GM06990 (cell line): ENCODE measurements around the gene SLC25A38.
"Not testable (repeated sequence)": the region's sequence is repeated elsewhere in the genome, so short reads cannot be mapped to it uniquely, and the experiment has no call there.

ENCODE experiments used
- DNase-seq: peaks from one replicate; pipeline ENCODE4 v3.0.0-alpha.2; 2011; ENCODE audit not compliant: insufficient read length; ENCODE audit errors: extremely low read depth
- H3K27me3 ChIP-seq: replicated peaks from 2 replicates; pipeline ENCODE4 v1.6.0; 2011; ENCODE audit warnings: low read length; ENCODE audit not compliant: control insufficient read depth, insufficient read depth
- H3K36me3 ChIP-seq: 2 replicates; pipeline ENCODE4 v1.5.1; 2011; ENCODE audit warnings: low read length; ENCODE audit not compliant: control insufficient read depth, insufficient read depth
- H3K4me3 ChIP-seq: replicated peaks from 2 replicates; pipeline ENCODE4 v1.5.1; 2011; ENCODE audit warnings: low read depth, mild to moderate bottlenecking, control low read depth, low read length
- TF ChIP-seq, protein P1 (sequence below): IDR thresholded peaks from 2 replicates; pipeline ENCODE4 v1.5.1; 2011; ENCODE audit warnings: low read length, control low read depth, mild to moderate bottlenecking, inconsistent platforms; ENCODE audit not compliant: insufficient read depth, poor library complexity, severe bottlenecking

The SLC25A38 gene

DNA sequence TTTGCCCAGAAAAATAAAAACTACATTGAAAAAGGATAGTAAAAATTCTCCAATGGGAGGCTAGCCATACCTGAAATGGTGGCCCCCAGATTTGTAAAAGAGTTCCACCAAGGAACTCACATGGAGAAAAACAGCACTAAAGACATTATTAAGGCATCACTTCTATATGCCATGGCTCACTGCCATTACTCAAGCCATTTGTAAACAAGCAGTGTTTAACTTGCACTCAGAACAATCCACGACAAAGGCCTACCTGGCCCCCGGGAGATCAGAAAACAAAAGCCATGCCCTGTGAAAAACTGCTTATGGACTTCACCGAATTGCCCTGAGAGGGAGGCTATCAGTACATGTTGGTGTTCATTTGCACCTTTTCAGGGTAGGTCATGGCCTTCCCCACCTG, 34.1 kb upstream of the SLC25A38 start:
- TF ChIP-seq, protein P1, sequence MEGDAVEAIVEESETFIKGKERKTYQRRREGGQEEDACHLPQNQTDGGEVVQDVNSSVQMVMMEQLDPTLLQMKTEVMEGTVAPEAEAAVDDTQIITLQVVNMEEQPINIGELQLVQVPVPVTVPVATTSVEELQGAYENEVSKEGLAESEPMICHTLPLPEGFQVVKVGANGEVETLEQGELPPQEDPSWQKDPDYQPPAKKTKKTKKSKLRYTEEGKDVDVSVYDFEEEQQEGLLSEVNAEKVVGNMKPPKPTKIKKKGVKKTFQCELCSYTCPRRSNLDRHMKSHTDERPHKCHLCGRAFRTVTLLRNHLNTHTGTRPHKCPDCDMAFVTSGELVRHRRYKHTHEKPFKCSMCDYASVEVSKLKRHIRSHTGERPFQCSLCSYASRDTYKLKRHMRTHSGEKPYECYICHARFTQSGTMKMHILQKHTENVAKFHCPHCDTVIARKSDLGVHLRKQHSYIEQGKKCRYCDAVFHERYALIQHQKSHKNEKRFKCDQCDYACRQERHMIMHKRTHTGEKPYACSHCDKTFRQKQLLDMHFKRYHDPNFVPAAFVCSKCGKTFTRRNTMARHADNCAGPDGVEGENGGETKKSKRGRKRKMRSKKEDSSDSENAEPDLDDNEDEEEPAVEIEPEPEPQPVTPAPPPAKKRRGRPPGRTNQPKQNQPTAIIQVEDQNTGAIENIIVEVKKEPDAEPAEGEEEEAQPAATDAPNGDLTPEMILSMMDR, result no peak
- H3K36me3 ChIP-seq, result no peaks in the 10 kb centered on the region
- H3K27me3 ChIP-seq, result no peaks in the 10 kb centered on the region
- no peak overlapping the region for H3K4me3 ChIP-seq
- DNase-seq, result no peak

DNA sequence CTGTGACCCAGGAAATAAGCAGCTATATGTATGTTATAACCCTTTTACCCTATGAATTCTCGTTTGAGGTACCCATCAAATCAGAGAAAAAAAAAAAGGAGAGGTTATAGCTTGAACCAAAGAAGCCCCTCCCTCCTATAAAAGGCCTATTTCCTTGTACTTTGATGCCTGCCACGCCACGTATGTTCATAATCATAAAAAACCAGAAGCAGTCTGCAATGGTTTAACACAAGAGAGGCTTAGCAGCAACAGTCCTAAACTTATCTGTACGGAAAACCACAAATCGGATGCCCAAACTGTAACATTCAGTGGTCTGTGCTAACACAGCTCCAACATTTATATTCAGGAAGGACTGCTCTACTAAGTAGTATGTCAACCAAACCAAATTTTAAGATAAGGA, 32.5 kb upstream of the SLC25A38 start:
- no peaks in the 10 kb centered on the region for H3K27me3 ChIP-seq
- no peaks in the 10 kb centered on the region for H3K36me3 ChIP-seq
- DNase-seq, result no peak
- TF ChIP-seq, protein P1, result no peak
- H3K4me3 ChIP-seq, result no peak overlapping the region

DNA sequence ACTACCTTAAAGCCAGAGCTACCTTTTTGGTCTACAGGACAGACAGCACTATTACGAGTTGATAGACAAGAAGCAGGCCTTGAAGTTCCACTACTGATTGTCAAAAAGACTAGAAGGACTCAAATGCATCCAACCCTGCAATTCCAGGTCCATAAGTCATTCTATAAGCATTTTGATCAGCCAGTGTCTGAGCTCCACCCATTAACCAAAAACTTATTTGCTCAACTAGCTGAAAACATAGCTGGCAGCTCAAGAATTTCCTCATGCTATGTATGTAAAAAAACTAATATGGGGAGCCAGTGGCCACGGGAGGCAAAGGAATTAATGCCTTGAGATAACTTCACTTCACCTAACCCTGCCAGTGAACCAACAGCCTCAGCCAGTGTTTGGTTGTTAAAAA, 32.0 kb upstream of the SLC25A38 start:
- not testable (repeated sequence) for DNase-seq, H3K27me3 ChIP-seq, H3K36me3 ChIP-seq, H3K4me3 ChIP-seq

DNA sequence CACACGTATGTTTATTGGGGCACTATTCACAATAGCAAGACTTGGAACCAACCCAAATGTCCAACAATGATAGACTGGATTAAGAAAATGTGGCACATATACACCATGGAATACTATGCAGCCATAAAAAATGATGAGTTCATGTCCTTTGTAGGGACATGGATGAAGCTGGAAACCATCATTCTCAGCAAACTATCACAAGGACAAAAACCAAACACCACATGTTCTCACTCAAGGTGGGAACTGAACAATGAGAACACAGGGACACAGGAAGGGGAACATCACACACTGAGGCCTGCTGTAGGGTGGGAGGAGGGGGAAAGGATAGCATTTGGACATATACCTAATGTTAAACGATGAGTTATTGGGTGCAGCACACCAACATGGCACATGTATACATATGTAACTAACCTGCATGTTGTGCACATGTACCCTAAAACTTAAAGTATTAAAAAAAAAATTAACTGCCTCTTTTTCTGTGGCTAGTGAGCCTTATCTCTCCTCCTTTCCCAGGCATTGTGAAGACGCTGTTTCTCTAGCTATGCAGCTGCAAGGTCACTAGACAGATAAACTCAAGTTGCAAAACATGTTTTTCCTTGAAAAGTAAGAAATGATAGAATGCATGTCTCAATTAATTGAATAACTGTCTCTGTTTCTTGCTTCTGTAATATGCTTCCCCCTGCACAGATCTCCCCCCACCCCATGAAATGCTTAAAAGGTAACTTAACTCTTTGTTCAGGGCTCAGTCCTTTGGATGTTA, 29.8 kb upstream of the SLC25A38 start:
- H3K27me3 ChIP-seq, DNase-seq, H3K4me3 ChIP-seq, H3K36me3 ChIP-seq: not testable (repeated sequence)

DNA sequence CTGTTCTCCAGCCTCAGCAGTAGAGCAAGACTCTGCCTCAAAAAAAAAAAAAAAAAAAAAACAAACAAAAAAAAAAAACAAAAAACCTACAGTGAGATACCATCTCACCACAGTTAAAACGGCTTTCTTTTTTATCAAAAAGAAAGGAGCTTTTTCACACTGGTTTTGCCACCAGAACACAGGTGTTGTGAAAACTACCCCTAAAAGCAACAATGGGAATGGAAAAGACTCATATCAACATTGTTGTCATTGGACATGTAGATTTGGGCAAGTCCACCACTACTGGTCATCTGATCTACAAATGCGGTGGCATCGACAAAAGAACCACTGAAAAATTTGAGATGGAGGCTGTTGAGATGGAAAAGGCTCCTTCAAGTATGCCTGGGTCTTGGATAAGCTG, 24.8 kb upstream of the SLC25A38 start:
- H3K27me3 ChIP-seq, result no peaks in the 10 kb centered on the region
- no peaks in the 10 kb centered on the region for H3K36me3 ChIP-seq
- H3K4me3 ChIP-seq, result no peak overlapping the region
- DNase-seq, result no peak
- TF ChIP-seq, protein P1, result no peak

DNA sequence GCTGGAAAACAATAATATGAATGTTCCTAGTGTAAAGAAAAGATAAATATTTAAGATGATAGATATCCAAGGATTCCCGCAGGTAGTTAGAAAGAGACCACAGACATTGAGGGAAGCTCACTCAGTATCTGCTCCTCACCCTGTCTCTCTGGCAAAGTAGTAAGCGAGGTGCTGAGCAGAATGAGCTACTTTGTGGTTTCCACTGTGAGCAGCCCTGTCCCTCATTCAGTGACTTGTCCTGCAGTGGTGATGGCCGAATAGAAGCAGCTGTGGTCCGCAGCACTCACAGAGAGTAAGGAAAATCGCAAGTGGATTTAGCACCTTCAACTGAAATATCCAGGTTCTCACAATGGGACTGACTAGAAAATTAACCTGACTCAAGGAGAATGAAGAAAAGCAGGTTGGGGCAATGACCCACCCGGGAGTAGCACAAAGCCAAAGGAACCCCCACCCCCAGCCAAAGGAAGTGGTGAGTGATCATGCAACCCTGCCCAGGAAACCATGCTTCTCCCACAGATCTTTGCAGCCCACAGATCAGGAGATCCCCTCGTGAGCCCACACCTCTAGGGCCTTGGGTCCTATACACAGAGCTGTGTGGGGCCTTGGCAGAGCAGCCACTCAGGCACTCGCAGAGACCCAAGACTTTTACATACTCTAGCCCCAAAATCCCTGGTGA, 21.8 kb upstream of the SLC25A38 start:
- no peaks in the 10 kb centered on the region for H3K36me3 ChIP-seq
- peak; percentile 40 for DNase-seq
- no peak overlapping the region for H3K4me3 ChIP-seq
- no peaks in the 10 kb centered on the region for H3K27me3 ChIP-seq
- TF ChIP-seq, protein P1, result no peak
